GM19328 (cell line): ENCODE data around the gene SEC14L1.

Experiments
- ATAC-seq: cut with Tn5 transposase; IDR thresholded peaks from one replicate; pipeline ENCODE4 v1.9.1; 2021; ENCODE audit warnings: mild to moderate bottlenecking, moderate library complexity; ENCODE audit not compliant: unreplicated experiment

Gene SEC14L1

GRCh38 chr17:77211681-77212080, 70.9 kb downstream of the SEC14L1 start:
- no peak for ATAC-seq

- no peak for ATAC-seq
These were observed 71.5 kb downstream of the SEC14L1 start for GRCh38 chr17:77212081-77212832.

- no peak for ATAC-seq
These were observed 72.3 kb downstream of the SEC14L1 start for GRCh38 chr17:77212833-77213777.

GRCh38 chr17:77213778-77214132, 73.0 kb downstream of the SEC14L1 start:
- no peak for ATAC-seq

GRCh38 chr17:77214328-77214727, 73.6 kb downstream of the SEC14L1 start:
- no peak for ATAC-seq

GRCh38 chr17:77214743-77215142, 74.0 kb downstream of the SEC14L1 start:
- ATAC-seq, result no peak

- no peak for ATAC-seq
These were observed 74.5 kb downstream of the SEC14L1 start for GRCh38 chr17:77215281-77215680.

- ATAC-seq, result no peak
These were observed 75.7 kb downstream of the SEC14L1 start for GRCh38 chr17:77216486-77216885.

- no peak for ATAC-seq
These were observed 76.4 kb downstream of the SEC14L1 start for GRCh38 chr17:77217123-77217522.

- no peak for ATAC-seq
These were observed 76.8 kb downstream of the SEC14L1 start for GRCh38 chr17:77217566-77217965.

GRCh38 chr17:77218902-77219301, 78.1 kb downstream of the SEC14L1 start:
- no peak for ATAC-seq

GRCh38 chr17:77222356-77222755, 81.6 kb downstream of the SEC14L1 start:
- no peak for ATAC-seq

- ATAC-seq, result no peak
These were observed 83.1 kb downstream of the SEC14L1 start for GRCh38 chr17:77223642-77224420.

GRCh38 chr17:77225265-77225664, 84.5 kb downstream of the SEC14L1 start:
- no peak for ATAC-seq

- no peak for ATAC-seq
These were observed 86.9 kb downstream of the SEC14L1 start for GRCh38 chr17:77227461-77228240.

- no peak for ATAC-seq
These were observed 87.5 kb downstream of the SEC14L1 start for GRCh38 chr17:77228241-77228752.

GRCh38 chr17:77228816-77229215, 88.0 kb downstream of the SEC14L1 start:
- no peak for ATAC-seq

- ATAC-seq, result no peak
These were observed 89.1 kb downstream of the SEC14L1 start for GRCh38 chr17:77229786-77230435.

GRCh38 chr17:77230436-77230830, 89.7 kb downstream of the SEC14L1 start:
- no peak for ATAC-seq
